ENCODE results near the gene WDR19.

GRCh38 chr4:39303871-39304270 is 121.5 kb downstream of the WDR19 start:
- TF ChIP-seq CTCF (IDR thresholded peaks at IDR 0.05; ENCODE audit: low read length), result no peak
- no peak for TF ChIP-seq EZH2 (IDR thresholded peaks at IDR 0.05; ENCODE audit: borderline replicate concordance, low read length)
